HG03558 (cell line): Measurements from ENCODE around the gene ATP5F1C.
"Not testable (repeated sequence)": the region's sequence is repeated elsewhere in the genome, so short reads cannot be mapped to it uniquely, and the experiment has no call there.

Experiments
- ATAC-seq: cut with Tn5 transposase; IDR thresholded peaks from one replicate; pipeline ENCODE4 v1.9.1; 2021; ENCODE audit warnings: moderate number of reproducible peaks; ENCODE audit not compliant: unreplicated experiment; ENCODE audit errors: extremely low read depth

ATP5F1C gene

GRCh38 chr10:7792541-7792940 is 4.6 kb downstream of the ATP5F1C start:
- ATAC-seq: no peak

- no peak for ATAC-seq
These were observed 6.5 kb downstream of the ATP5F1C start for GRCh38 chr10:7794251-7795026.

- no peak for ATAC-seq
These were observed 7.6 kb downstream of the ATP5F1C start for GRCh38 chr10:7795605-7796004.

GRCh38 chr10:7797582-7797981 is 9.6 kb downstream of the ATP5F1C start:
- no peak for ATAC-seq

GRCh38 chr10:7802606-7803005 is 14.6 kb downstream of the ATP5F1C start:
- no peak for ATAC-seq

GRCh38 chr10:7804216-7804615 is 16.2 kb downstream of the ATP5F1C start:
- no peak for ATAC-seq

- no peak for ATAC-seq
These were observed 16.8 kb downstream of the ATP5F1C start for GRCh38 chr10:7804741-7805140.

- no peak for ATAC-seq
These were observed 20.8 kb downstream of the ATP5F1C start for GRCh38 chr10:7808686-7809267.

- no peak for ATAC-seq
These were observed 22.5 kb downstream of the ATP5F1C start for GRCh38 chr10:7810443-7810842.

GRCh38 chr10:7811000-7811399 is 23.0 kb downstream of the ATP5F1C start:
- ATAC-seq: no peak

GRCh38 chr10:7811743-7812142 is 23.8 kb downstream of the ATP5F1C start:
- not testable (repeated sequence) for ATAC-seq

GRCh38 chr10:7813481-7813880 is 25.5 kb downstream of the ATP5F1C start:
- no peak for ATAC-seq

GRCh38 chr10:7817576-7817975 is 29.6 kb downstream of the ATP5F1C start:
- no peak for ATAC-seq

GRCh38 chr10:7817984-7818294 is 30.0 kb downstream of the ATP5F1C start:
- ATAC-seq: no peak

- ATAC-seq: peak; percentile 88
These were observed 30.5 kb downstream of the ATP5F1C start, which contains the start of gene TAF3 for GRCh38 chr10:7818295-7819120. TAF3 (plus strand) TSS chr10:7818505; CDS start chr10:7818710, 205 bp downstream.

GRCh38 chr10:7819121-7819460 is 31.1 kb downstream of the ATP5F1C start:
- ATAC-seq: peak; percentile 30

- no peak for ATAC-seq
These were observed 36.3 kb downstream of the ATP5F1C start for GRCh38 chr10:7824251-7824650.

- ATAC-seq: no peak
These were observed 39.0 kb downstream of the ATP5F1C start for GRCh38 chr10:7826971-7827370.

- ATAC-seq: no peak
These were observed 41.4 kb downstream of the ATP5F1C start for GRCh38 chr10:7829289-7829834.

GRCh38 chr10:7832060-7832459 is 44.1 kb downstream of the ATP5F1C start:
- no peak for ATAC-seq

- no peak for ATAC-seq
These were observed 45.2 kb downstream of the ATP5F1C start for GRCh38 chr10:7833210-7833609.
